ENCODE results near the gene CCDC27. TPM values are rescaled to one million over a fixed set of nuclear protein-coding genes. Genes with fewer than 3 reads are reported as not detected.

CCDC27 gene
- total RNA-seq, 4 donors from 2014 or later, result 0.13 TPM; not detected in 3

DNA sequence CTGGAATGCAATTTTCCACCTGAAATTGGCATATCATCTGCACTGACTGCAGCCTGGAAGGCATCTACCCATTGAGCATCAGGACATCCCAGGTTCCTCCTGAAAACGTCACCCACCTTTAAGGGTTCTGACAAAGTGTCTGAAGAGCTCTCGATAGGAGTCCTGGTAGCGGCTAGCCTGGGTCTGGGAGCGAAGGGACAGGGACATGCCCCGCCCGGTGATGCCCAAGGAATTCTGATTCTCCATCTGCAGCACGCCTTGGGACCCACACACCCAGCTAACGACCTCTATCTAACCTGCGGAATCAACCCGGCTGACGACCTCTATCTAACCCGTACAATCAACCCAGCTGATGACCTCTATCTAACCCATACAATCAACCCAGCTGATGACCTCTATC, 13.3 kb upstream of the CCDC27 start:
- no peaks in the 10 kb centered on the region for H3K27me3 ChIP-seq
- DNase-seq, result no peak
- no peak overlapping the region for H3K4me3 ChIP-seq (replicated peaks in 1 of 3)
- no peak overlapping the region for H3K27ac ChIP-seq
- H3K4me1 ChIP-seq, result peaks cover 18 to 27% of the 10 kb centered on the region in 2 donors
- no peak for TF ChIP-seq POLR2A (IDR thresholded peaks at IDR 0.05)
- TF ChIP-seq, protein P1, sequence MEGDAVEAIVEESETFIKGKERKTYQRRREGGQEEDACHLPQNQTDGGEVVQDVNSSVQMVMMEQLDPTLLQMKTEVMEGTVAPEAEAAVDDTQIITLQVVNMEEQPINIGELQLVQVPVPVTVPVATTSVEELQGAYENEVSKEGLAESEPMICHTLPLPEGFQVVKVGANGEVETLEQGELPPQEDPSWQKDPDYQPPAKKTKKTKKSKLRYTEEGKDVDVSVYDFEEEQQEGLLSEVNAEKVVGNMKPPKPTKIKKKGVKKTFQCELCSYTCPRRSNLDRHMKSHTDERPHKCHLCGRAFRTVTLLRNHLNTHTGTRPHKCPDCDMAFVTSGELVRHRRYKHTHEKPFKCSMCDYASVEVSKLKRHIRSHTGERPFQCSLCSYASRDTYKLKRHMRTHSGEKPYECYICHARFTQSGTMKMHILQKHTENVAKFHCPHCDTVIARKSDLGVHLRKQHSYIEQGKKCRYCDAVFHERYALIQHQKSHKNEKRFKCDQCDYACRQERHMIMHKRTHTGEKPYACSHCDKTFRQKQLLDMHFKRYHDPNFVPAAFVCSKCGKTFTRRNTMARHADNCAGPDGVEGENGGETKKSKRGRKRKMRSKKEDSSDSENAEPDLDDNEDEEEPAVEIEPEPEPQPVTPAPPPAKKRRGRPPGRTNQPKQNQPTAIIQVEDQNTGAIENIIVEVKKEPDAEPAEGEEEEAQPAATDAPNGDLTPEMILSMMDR (IDR thresholded peaks at IDR 0.05), result no peak
- peaks cover 20 to 29% of the 10 kb centered on the region in 2 donors for H3K36me3 ChIP-seq
- intact Hi-C loops (cut with DNase I), result no loop called here
- WGBS, 2 donors, result 94 to 97% methylated on average over 11 to 12 of the region's 12 CpGs
- no peaks in the 10 kb centered on the region for H3K9me3 ChIP-seq

DNA sequence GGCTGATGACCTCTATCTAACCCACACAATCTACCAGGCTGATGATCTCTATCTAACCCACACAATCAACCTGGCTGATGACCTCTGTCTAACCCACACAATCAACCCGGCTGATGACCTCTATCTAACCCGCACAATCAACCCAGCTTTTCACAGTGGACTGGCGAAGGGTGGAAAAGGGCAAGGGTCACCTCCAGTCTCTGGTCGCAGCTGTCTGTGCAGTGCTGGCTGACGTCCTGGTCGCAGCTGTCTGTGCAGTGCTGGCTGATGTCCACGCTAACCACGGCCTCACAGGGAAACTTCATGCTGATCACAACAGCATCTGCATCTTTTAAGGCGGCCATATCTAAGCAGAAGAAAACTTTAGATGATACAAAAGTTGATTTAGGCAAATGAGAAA, 12.2 kb upstream of the CCDC27 start:
- Histone ChIP-seq H3K4me3 (replicated peaks in 1 of 3) (no peak overlapping the region), H3K27me3 (no peaks in the 10 kb centered on the region), H3K4me1 (peaks cover 18 to 22% of the 10 kb centered on the region in 2 donors), H3K9me3 (no peaks in the 10 kb centered on the region), H3K27ac (no peak overlapping the region), H3K36me3 (peaks cover 20 to 29% of the 10 kb centered on the region in 2 donors)
- 94 to 95% methylated on average over 9 of the region's 9 CpGs for WGBS, 2 donors
- TF ChIP-seq, protein P1 (IDR thresholded peaks at IDR 0.05), result no peak
- no peak for TF ChIP-seq POLR2A (IDR thresholded peaks at IDR 0.05)
- DNase-seq, result no peak
- intact Hi-C loops (cut with DNase I), result no loop called here

DNA sequence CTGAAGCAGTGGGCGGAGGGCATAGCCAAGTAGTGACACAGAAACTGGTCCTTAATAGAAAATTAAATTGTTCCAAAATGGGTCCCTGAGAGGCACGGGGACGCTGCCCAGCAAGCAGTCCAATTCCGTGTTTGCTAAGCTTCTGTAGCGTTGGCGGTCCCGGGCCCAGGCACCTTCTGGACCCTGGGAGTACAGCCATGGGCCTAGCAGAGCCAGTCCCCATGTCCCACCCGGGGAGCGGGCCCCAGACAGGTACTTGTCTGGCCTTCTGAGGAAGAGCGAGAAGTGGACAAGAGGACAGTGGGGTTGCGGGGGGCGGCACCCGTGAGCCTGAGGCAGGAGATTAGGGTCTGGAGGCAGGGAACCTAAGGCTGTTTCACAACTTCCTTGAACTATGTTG, 11.5 kb upstream of the CCDC27 start:
- TF ChIP-seq, protein P1 (IDR thresholded peaks at IDR 0.05), result no peak
- TF ChIP-seq POLR2A (IDR thresholded peaks at IDR 0.05), result no peak
- intact Hi-C loops (cut with DNase I), result no loop called here

DNA sequence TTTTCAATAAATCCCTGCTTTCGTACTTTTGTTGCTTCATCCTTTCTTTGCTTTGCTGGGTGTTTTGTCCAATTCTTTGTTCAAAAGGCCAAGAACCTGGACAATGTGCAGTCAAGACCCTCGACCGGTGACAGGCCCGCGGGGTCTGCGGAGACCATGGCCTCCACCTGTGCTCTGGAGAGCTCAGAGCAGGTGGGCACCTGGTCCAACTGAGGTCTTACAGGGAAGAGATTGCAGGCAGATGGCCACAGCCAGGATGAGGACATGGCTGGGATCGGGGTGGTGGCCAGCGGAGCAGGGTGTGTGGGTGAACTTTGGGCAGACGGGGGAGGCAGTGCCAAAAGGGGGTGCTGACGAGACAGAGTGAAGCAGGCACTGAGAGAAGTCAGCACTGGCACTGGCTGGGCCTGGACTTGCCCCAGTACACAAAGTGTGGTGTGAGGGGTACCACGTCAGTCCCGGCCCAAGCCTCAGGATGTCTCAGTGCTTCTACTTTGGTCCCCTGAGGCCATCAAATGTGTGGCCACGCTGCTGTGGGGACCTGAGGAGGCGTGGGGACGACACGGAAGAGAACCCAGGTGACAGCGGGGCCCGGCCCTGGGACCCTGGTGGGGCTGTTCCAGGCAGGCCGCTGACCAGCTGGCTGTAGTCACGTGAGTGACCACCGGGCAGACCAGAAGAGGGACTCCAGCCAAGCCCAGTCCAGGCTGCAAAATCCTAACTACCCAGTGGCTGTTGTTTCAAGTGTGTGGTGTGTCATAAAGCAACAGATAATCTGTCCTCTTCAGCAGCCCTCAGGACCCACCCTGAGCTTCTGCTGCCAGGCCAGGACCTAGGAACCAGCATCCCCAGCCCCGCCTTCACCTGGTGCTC, 10.4 kb upstream of the CCDC27 start:
- H3K27ac ChIP-seq, result no peak overlapping the region
- DNase-seq, result no peak
- TF ChIP-seq, protein P1 (IDR thresholded peaks at IDR 0.05), result no peak
- TF ChIP-seq POLR2A (IDR thresholded peaks at IDR 0.05), result no peak
- no peak overlapping the region for H3K4me3 ChIP-seq (replicated peaks in 1 of 3)
- peaks cover 20 to 29% of the 10 kb centered on the region in 2 donors for H3K36me3 ChIP-seq
- 94 to 96% methylated on average over 13 to 22 of the region's 22 CpGs for WGBS, 2 donors
- no peaks in the 10 kb centered on the region for H3K9me3 ChIP-seq
- no peaks in the 10 kb centered on the region for H3K27me3 ChIP-seq
- intact Hi-C loops (cut with DNase I), result no loop called here
- peaks cover 10 to 14% of the 10 kb centered on the region in 2 donors for H3K4me1 ChIP-seq

More for the DNA sequence above, 11.5 kb upstream of the CCDC27 start:
- H3K36me3 ChIP-seq, result peaks cover 20 to 29% of the 10 kb centered on the region in 2 donors
- H3K27ac ChIP-seq, result no peak overlapping the region
- no peaks in the 10 kb centered on the region for H3K27me3 ChIP-seq
- no peak overlapping the region for H3K4me3 ChIP-seq (replicated peaks in 1 of 3)
- no peaks in the 10 kb centered on the region for H3K9me3 ChIP-seq
- 93 to 94% methylated on average over 13 of the region's 13 CpGs for WGBS, 2 donors
- H3K4me1 ChIP-seq, result peaks cover 14 to 16% of the 10 kb centered on the region in 2 donors
- no peak for DNase-seq
